Raji (cell line): Measurements from ENCODE around the gene PI4K2B.

Source experiments
- POLR2A ChIP-seq: IDR thresholded peaks from 2 replicates; pipeline ENCODE4 v1.6.1; 2011; ENCODE audit warnings: low read depth, low read length, control low read depth; ENCODE audit not compliant: insufficient read depth

The PI4K2B gene

GRCh38 chr4:25297528-25298242 lies 63.9 kb downstream of the PI4K2B start:
- no peak for TF ChIP-seq POLR2A

GRCh38 chr4:25299476-25300203 lies 65.8 kb downstream of the PI4K2B start:
- no peak for TF ChIP-seq POLR2A

- TF ChIP-seq POLR2A, result no peak
Measured at GRCh38 chr4:25301471-25301870, 67.6 kb downstream of the PI4K2B start.

- TF ChIP-seq POLR2A, result no peak
Measured at GRCh38 chr4:25302626-25303025, 68.8 kb downstream of the PI4K2B start.

- TF ChIP-seq POLR2A, result no peak
Measured at GRCh38 chr4:25303578-25303977, 69.7 kb downstream of the PI4K2B start.

DNA sequence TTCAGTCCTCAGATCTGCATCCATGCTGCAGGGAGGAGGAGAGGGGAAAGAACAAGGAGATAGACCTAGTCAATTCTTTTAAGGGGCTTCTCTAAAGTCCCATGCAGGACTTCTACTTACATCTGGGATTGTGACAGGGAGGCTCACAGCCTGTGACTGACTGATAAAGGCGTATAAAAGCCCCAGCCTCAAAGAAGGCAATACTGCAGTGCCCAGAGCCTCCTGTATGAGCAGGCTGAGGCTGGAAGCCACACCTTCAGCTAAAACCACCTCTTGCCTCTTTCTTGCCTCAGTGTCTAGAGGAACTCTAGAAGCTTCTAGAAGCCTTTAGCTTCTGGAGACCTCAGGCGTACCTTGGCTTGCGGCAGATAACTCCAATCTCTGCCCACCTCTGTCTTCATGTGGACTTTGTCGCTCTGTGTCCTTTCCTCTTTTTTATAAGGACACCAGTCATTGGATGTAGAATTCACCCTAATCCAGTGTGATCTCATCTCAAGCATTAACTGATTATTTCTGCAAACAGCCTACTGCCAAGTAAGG lies 72.8 kb downstream of the PI4K2B start:
- TF ChIP-seq POLR2A, result no peak

DNA sequence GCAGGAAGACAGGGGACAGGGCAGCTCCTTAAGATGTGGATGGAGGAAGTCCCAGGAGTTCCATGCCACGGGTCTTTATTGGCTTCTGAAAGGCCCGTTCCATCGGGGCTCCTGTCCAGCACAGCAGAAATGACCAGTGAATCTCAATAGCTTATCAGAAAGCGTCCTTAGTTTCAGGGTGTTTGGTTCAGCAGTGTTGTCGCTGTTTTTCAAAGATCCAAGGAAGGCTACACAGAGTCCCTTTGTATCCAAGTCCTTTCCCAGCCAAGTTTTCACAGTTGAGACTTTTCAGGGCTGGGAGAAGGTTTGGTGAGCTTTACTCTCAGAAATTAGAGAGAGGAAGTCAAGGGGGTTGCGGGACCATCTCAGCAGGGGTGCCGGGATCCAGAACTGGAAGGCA lies 73.8 kb downstream of the PI4K2B start:
- no peak for TF ChIP-seq POLR2A

DNA sequence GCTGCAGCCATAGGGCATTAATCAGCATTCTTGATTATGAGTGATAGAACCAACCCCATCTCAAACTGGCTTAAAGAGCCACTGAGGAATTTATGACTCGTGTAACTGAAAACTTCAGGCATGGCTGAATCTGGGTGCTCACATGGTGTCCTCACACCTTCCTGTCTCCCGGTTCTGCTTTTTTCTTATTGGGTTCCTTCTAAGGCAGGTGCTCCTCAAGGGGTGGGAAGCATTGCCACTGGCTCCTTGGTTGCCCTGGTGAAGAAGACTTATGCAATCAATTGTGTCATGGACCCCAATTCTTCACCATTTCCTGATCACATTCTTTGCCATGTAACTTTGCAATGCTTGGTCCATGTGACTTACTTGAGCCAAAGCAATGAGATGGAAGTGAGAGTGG lies 74.5 kb downstream of the PI4K2B start:
- TF ChIP-seq POLR2A, result no peak

DNA sequence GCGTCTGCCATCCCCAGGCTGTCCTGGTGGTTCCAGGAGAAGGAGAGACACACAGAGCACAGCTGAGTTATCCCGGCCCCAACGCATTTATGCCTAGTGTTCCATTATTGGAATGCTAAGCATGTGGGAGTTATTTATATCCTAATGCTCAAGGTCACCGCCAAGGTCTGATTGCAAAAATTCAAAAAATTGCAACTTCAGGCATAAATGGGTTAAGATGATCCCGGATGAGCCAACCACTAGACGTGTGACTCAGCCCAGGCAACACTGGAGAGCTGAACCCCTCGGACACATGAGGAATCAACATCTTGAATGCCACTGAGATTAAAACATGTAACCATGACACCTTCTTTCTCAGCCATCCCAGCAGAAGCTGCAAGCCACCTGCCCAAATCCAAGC lies 74.9 kb downstream of the PI4K2B start:
- TF ChIP-seq POLR2A, result no peak

GRCh38 chr4:25310066-25310802 lies 76.4 kb downstream of the PI4K2B start:
- TF ChIP-seq POLR2A, result 0 out of 2 replicates have a peak, but pooled peaks have one; percentile 8

DNA sequence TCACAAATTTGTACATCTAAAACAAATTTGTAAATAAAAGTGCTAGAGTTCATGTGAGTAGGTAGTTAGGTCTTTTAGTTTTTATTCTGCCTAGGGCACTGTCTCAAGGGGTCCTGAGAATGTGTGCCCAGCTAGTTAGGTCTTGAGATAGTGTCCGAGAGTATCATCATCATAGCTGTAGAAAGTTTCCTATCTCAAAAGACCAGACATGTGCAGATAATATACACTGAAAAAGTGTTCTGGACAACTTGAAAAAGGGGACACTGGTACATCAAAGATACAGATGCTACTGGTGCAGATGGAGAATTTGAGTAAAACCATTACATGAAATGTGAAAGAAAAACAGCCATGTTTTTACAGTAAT lies 77.0 kb downstream of the PI4K2B start:
- 0 out of 2 replicates have a peak, but pooled peaks have one; percentile 1 for TF ChIP-seq POLR2A

GRCh38 chr4:25312496-25313200 lies 78.8 kb downstream of the PI4K2B start, which contains the start of gene ZCCHC4:
Gene ZCCHC4 (plus strand): TSS chr4:25312774. CDS start chr4:25312810, 36 bp downstream.
- TF ChIP-seq POLR2A, result peak; percentile 78

DNA sequence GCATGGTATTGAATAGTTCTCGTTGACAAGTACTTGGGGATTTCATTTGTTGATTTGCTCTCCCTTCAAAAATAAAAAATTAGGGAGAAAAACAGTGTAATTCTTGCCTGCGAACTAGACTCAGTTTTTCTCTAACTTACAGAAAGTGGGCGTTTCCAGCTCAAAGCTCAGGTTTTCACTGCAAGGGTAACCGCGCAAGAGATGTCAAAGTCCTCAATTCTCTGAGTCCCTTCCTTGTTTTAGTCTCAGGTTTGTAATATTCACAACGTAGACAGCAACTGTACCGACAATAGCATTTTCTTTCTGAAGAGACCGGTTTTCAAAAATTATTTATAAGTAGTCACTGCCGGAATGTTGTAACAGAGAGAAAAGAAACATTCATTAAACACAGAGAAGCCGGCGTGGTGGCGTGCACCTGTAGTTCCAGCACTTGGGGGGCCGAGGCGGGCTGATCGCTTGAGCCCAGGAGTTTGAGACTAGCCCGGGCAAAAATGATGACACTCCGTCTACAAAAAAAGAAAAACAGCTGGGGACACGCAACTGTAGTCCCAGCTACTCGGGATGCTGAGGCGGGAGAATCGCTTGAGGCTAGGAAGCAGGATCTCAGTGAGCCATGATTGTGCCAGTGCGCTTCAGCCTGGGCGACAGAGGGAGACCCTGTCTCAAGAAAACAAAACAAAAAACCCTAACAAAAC lies 79.5 kb downstream of the PI4K2B start:
- no peak for TF ChIP-seq POLR2A

- no peak for TF ChIP-seq POLR2A
Measured at GRCh38 chr4:25320336-25320735, 86.5 kb downstream of the PI4K2B start.
